WI38 (cell line): ENCODE results near the gene FOXO1.

Source experiments
- H3K4me3 ChIP-seq: 2 replicates; pipeline ENCODE4 v1.5.1; 2011; ENCODE audit warnings: low read depth, mild to moderate bottlenecking, control low read depth, low read length
- CTCF ChIP-seq: IDR thresholded peaks from 2 replicates; pipeline ENCODE4 v1.5.1; 2012; ENCODE audit warnings: low read depth, mild to moderate bottlenecking, control low read depth, low read length

Gene FOXO1

GRCh38 chr13:40518481-40518882, 148.0 kb downstream of the FOXO1 start:
- TF ChIP-seq CTCF = no peak
- no peak overlapping the region for H3K4me3 ChIP-seq

DNA sequence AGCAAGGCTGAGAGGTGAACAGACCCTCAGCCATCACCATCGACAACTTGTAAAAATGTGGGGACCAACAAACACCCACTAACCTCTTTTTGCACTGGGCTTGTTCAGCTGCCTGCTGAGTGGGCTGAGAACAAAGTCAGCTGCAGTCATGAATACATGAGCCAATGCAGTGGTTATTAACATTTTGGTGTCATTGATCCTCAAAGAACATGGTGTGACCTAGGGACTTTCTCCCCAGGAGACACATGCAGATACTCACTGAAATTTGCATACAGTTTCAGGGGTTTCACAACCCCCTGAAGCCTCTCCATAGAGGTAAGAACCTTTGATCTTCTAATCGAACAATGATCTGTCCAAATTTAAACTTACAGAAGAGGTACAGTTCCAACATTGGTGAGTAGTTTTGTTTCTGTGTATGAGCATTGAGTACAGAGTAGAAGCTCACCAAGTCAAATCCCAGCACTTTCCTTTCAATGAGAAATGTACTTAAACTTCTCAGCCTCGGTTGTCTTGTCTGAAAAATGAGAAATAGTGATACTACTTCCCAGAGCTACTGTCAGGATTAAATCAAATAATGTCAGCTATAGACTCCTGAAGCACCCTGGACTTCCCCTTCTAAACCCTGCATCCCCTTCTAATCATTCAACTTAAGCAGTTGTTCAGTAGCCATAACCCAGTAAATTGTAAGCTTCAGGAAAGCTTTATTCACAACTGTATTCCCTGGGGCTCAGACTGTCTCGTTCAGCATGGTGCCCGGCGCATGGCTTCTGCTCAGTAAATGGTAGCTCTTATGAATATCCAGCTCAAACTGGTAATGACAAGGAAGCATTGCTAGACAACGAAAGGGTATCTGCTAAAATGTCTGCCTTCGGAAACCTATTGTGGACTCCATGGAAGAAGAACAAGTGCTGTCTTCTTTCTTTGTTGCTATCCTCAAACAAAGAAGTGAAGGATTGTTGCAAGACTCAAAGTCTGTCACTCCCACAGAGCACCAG, 148.7 kb downstream of the FOXO1 start:
- no peak overlapping the region for H3K4me3 ChIP-seq
- TF ChIP-seq CTCF = no peak

DNA sequence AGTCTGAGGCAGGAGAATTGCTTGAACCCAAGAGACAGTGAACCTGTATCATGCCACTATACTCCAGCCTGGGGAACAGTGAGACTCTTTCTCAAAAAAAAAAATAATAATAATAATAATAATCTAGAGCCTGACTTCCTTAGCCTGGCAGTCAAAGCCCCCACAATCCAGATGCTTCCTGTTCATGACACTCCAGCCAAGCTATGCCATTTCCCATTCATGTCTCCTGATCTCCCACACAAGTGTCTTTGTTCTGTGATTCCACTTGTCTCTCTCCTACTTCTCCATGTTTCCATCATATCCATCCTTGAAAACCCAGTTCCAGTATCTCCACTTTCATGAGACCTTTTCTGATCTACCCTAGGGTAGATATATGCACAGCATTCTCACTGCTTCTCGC, 150.7 kb downstream of the FOXO1 start:
- TF ChIP-seq CTCF = no peak
- H3K4me3 ChIP-seq = no peak overlapping the region

DNA sequence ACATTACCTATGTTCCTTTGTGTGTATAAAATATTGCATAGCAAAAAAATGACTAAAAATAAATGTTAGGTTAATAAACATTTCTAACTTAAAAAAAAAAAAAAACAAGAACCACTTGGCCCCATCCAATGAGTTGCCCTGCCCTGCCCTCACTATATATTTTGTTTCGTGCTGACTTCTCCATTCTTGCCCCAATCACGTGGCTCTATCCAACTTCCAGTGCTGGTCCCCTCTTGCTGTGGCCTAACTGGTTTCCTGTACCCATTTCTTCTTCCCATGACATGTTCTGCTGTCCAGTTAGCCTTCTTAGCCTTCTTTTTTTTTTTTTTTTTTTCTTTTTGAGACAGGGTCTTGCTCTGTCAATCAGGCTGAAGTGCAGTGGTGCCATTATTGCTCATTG, 151.6 kb downstream of the FOXO1 start:
- no peak overlapping the region for H3K4me3 ChIP-seq
- TF ChIP-seq CTCF = no peak

DNA sequence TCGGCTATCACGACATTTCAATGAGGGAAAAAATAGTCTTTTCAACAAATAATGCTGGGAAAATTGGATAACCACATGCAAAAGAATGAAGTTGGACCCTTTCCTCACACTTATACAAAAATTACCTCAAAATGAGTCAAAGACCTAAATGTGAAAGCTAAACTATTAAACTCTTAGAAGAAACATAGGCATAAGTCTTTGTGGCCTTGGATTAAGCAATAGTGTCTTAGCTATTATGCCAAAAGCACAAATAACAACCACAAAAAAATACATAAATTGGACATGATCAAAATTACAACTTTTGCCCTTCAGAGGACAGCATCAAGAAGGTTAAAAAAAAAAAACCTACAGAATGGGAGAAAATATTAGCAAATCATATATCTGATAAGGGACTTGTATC, 156.6 kb downstream of the FOXO1 start:
- H3K4me3 ChIP-seq = no peak overlapping the region
- no peak for TF ChIP-seq CTCF

DNA sequence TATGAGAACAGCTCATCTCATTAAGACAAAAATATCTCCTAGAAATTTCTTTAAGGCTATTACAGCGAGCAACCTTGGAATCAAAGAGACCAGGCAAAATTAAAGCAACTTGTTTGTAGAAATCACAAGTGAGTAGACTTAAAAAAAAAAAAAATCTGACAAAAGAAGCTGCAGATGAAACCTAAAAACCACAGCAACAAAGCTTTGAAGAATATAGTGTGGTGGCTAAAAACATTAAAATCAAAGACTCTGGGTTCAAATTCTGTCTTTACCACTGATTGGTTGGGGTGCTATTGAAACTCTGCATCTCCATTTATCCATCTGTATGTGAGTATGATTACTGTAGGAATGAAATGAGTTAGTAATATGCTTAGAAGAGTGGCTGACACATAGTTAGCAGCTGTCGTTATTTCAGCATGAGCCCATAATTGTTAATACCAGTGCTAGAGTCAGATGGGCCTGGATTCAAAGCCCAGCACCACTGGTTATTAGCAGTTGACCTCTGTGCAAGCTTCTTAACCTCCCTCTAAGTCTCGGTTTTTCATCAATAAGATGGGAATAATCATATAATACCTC, 157.6 kb downstream of the FOXO1 start:
- no peak overlapping the region for H3K4me3 ChIP-seq
- no peak for TF ChIP-seq CTCF

GRCh38 chr13:40508127-40508526, 158.3 kb downstream of the FOXO1 start:
- H3K4me3 ChIP-seq = no peak overlapping the region
- TF ChIP-seq CTCF = no peak
